HepG2 (cell line): ENCODE measurements around the gene RPS6KA5. TPM values are rescaled to one million over a fixed set of nuclear protein-coding genes. Genes with fewer than 3 reads are reported as not detected.

Source experiments
- CHCHD3 ChIP-seq: sonication (generic); formaldehyde crosslinking; IDR thresholded peaks from 2 replicates; pipeline ENCODE4 v1.8.0; 2022; ENCODE audit warnings: mild to moderate bottlenecking, missing genetic modification reagents, moderate library complexity
- GATA4 ChIP-seq: sonication (generic); IDR thresholded peaks from 2 replicates; pipeline ENCODE4 v1.6.1; 2016; ENCODE audit warnings: antibody characterized with exemption, low read depth, borderline replicate concordance
- IRX3 ChIP-seq: sonication (generic); formaldehyde crosslinking; IDR thresholded peaks from 2 replicates; pipeline ENCODE4 v1.8.1; 2023; ENCODE audit warnings: mild to moderate bottlenecking, low read depth, missing genetic modification reagents, borderline replicate concordance
- JUND ChIP-seq: sonication (generic); formaldehyde crosslinking; IDR thresholded peaks from 2 replicates; pipeline ENCODE4 v1.8.0; 2022; ENCODE audit warnings: mild to moderate bottlenecking, missing genetic modification reagents
- KAT8 ChIP-seq: IDR thresholded peaks from 2 replicates; pipeline ENCODE4 v1.6.1; 2016; ENCODE audit warnings: missing genetic modification reagents, missing compliant biosample characterization
- KMT2B ChIP-seq: IDR thresholded peaks from 2 replicates; pipeline ENCODE4 v1.6.1; 2016; ENCODE audit warnings: missing genetic modification reagents, missing compliant biosample characterization
- NCOA5 ChIP-seq: sonication (generic); formaldehyde crosslinking; IDR thresholded peaks from 2 replicates; pipeline ENCODE4 v1.4.0; 2020; ENCODE audit warnings: missing genetic modification reagents
- NFE2L2 ChIP-seq: fragments of 150-350 bp; IDR thresholded peaks from 2 replicates; pipeline ENCODE4 v1.6.1; 2014; ENCODE audit warnings: low read length
- NPAS2 ChIP-seq: sonication (generic); formaldehyde crosslinking; IDR thresholded peaks from 2 replicates; pipeline ENCODE4 v1.8.0; 2022; ENCODE audit warnings: mild to moderate bottlenecking, missing genetic modification reagents, borderline replicate concordance
- NR1H2 ChIP-seq: sonication (generic); formaldehyde crosslinking; IDR thresholded peaks from 2 replicates; pipeline ENCODE4 v1.8.1; 2022; ENCODE audit warnings: low read depth, missing genetic modification reagents, borderline replicate concordance
- PHF20 ChIP-seq: sonication (generic); formaldehyde crosslinking; IDR thresholded peaks from 2 replicates; pipeline ENCODE4 v1.5.0; 2020; ENCODE audit warnings: mild to moderate bottlenecking, missing genetic modification reagents
- PRMT3 ChIP-seq: sonication (generic); formaldehyde crosslinking; IDR thresholded peaks from 2 replicates; pipeline ENCODE4 v1.8.1; 2022; ENCODE audit warnings: low read depth, mild to moderate bottlenecking, moderate library complexity, missing genetic modification reagents, borderline replicate concordance
- RAD51 ChIP-seq: fragments of 450-650 bp; IDR thresholded peaks from 2 replicates; pipeline ENCODE4 v1.6.1; 2016; ENCODE audit warnings: borderline replicate concordance
- RNF2 ChIP-seq: fragments of 450-650 bp; conservative IDR thresholded peaks from 2 replicates; pipeline ENCODE4 v1.6.1; 2016; ENCODE audit warnings: low read depth
- SETDB1 ChIP-seq: sonication (generic); formaldehyde crosslinking; IDR thresholded peaks from 2 replicates; pipeline ENCODE4 v1.5.1; 2020; ENCODE audit warnings: missing genetic modification reagents, mild to moderate bottlenecking, borderline replicate concordance
- SP4 ChIP-seq: sonication (generic); formaldehyde crosslinking; IDR thresholded peaks from 2 replicates; pipeline ENCODE4 v1.8.1; 2023; ENCODE audit warnings: mild to moderate bottlenecking, missing genetic modification reagents
- ZNF432 ChIP-seq: sonication (generic); formaldehyde crosslinking; IDR thresholded peaks from 2 replicates; pipeline ENCODE4 v1.5.0; 2020; ENCODE audit warnings: missing genetic modification reagents, mild to moderate bottlenecking, borderline replicate concordance
- ZNF607 ChIP-seq: sonication (generic); formaldehyde crosslinking; IDR thresholded peaks from 2 replicates; pipeline ENCODE4 v1.5.1; 2020; ENCODE audit warnings: missing genetic modification reagents, mild to moderate bottlenecking, borderline replicate concordance
- ZNF7 ChIP-seq: IDR thresholded peaks from 2 replicates; pipeline ENCODE4 v1.6.1; 2016; ENCODE audit warnings: missing biosample characterization, missing genetic modification reagents
- ZNF788 ChIP-seq: sonication (generic); formaldehyde crosslinking; IDR thresholded peaks from 2 replicates; pipeline ENCODE4 v1.5.0; 2020; ENCODE audit warnings: mild to moderate bottlenecking, missing genetic modification reagents, borderline replicate concordance
- polyA plus RNA-seq, 8 experiments: library from polyadenylated mRNA; depleted of rRNA in 3 of 8; stranded (reverse) in 7 of 8; unstranded in 1 of 8; fragments of >200 nt; fragmentation: Illumina TruSeq in 4 of 8; extraction: Trizol in 4 of 8; gene quantifications; 2 replicates each; pipeline versions ENCODE4 v1.2.1 to v1.2.3, GENCODE V29; 2011 to 2016; ENCODE audit warnings: low read depth in 4 of 8, missing spikeins in 1 of 8, mixed read lengths in 1 of 8; ENCODE audit not compliant: insufficient read depth in 1 of 8
- total RNA-seq, 5 experiments: library from RNA; depleted of rRNA; stranded (reverse); fragments of >200 nt; fragmentation: Illumina TruSeq; extraction: Trizol; gene quantifications; 2 replicates each; pipeline ENCODE4 v1.2.3, GENCODE V29; 2016; ENCODE audit warnings: low read depth in 1 of 5
- TF ChIP-seq, protein P1 (sequence below): sonication (generic); formaldehyde crosslinking; IDR thresholded peaks from 2 replicates; pipeline ENCODE4 v1.5.1; 2020; ENCODE audit warnings: mild to moderate bottlenecking, moderate library complexity, missing genetic modification reagents
- TF ChIP-seq, protein P2 (sequence below): sonication (generic); formaldehyde crosslinking; IDR thresholded peaks from 2 replicates; pipeline ENCODE4 v1.4.0; 2020; ENCODE audit warnings: missing genetic modification reagents
- TF ChIP-seq, protein P3 (sequence below): sonication (generic); formaldehyde crosslinking; IDR thresholded peaks from 2 replicates; pipeline ENCODE4 v1.5.1; 2020; ENCODE audit warnings: missing genetic modification reagents, mild to moderate bottlenecking, borderline replicate concordance
- TF ChIP-seq, protein P4 (sequence below): sonication (generic); formaldehyde crosslinking; IDR thresholded peaks from 2 replicates; pipeline ENCODE4 v1.8.0; 2023; ENCODE audit warnings: mild to moderate bottlenecking, missing genetic modification reagents

Gene RPS6KA5
- total and polyA plus RNA-seq, 2 of the 13 experiments (the other 11 are each of a cell fraction or from before 2014, with no cell fraction given), result 0.50 to 0.58 TPM

DNA sequence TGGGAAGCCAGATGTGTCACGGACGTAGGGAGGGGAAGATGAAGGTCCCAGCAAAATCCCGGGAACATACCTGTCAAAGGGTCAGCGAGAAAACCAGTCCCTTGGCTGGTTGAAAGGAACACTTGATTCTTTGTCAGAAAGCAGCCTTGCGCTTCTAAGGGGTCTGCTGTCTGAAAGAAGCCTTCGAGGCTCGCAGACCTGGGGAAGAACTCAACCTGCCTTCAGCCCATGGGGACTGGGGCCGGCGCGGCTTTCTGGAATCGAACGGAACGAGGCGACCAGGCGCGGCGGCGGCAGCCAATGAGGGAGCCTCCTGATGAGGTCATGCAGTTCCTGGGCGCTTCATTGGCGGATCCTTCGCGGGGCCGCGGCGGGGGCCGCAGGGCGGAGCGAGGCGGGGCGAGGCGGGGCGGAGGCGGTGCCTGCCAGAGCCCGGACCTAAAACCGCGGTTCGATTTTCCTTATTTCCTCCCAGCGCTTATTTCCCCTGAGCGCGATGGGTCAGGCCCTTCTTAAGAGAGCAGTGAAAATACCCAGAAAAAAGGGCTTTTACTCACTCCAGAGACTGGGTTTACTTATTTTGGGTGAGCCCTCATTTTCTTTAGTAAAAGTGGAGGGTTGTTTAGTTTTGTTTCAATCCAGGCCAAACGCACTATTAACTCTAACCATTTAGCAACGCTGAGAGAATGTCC lies 232.4 kb downstream of the RPS6KA5 start (continued):
- TF ChIP-seq ZNF607 (CRISPR knock-in tag) (0 out of 2 replicates have a peak, but pooled peaks have one; percentile 65), NPAS2 (no peak), NFE2L2 (no peak), KMT2B (CRISPR knock-in tag) (no peak), KAT8 (no peak), SP4 (CRISPR knock-in tag) (peak; percentile 71), ZNF788 (CRISPR knock-in tag) (peak; percentile 27; the same call in 1 of the 2 replicates), NCOA5 (no peak), ZNF7 (no peak), PRMT3 (CRISPR knock-in tag) (no peak), SETDB1 (CRISPR knock-in tag) (no peak), PHF20 (CRISPR knock-in tag) (peak; percentile 33; the same call in 1 of the 2 replicates), NR1H2 (CRISPR knock-in tag) (no peak), RAD51 (no peak), IRX3 (CRISPR knock-in tag) (peak; percentile 54; the same call in 1 of the 2 replicates), JUND (no peak), RNF2 (peak; percentile 61; the same call in 1 of the 2 replicates), CHCHD3 (no peak), GATA4 (no peak), ZNF432 (CRISPR knock-in tag) (no peak)
- TF ChIP-seq, protein P1, sequence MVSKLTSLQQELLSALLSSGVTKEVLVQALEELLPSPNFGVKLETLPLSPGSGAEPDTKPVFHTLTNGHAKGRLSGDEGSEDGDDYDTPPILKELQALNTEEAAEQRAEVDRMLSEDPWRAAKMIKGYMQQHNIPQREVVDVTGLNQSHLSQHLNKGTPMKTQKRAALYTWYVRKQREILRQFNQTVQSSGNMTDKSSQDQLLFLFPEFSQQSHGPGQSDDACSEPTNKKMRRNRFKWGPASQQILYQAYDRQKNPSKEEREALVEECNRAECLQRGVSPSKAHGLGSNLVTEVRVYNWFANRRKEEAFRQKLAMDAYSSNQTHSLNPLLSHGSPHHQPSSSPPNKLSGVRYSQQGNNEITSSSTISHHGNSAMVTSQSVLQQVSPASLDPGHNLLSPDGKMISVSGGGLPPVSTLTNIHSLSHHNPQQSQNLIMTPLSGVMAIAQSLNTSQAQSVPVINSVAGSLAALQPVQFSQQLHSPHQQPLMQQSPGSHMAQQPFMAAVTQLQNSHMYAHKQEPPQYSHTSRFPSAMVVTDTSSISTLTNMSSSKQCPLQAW (CRISPR knock-in tag), result no peak
- TF ChIP-seq, protein P2, sequence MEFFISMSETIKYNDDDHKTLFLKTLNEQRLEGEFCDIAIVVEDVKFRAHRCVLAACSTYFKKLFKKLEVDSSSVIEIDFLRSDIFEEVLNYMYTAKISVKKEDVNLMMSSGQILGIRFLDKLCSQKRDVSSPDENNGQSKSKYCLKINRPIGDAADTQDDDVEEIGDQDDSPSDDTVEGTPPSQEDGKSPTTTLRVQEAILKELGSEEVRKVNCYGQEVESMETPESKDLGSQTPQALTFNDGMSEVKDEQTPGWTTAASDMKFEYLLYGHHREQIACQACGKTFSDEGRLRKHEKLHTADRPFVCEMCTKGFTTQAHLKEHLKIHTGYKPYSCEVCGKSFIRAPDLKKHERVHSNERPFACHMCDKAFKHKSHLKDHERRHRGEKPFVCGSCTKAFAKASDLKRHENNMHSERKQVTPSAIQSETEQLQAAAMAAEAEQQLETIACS (CRISPR knock-in tag), result no peak
- TF ChIP-seq, protein P3, sequence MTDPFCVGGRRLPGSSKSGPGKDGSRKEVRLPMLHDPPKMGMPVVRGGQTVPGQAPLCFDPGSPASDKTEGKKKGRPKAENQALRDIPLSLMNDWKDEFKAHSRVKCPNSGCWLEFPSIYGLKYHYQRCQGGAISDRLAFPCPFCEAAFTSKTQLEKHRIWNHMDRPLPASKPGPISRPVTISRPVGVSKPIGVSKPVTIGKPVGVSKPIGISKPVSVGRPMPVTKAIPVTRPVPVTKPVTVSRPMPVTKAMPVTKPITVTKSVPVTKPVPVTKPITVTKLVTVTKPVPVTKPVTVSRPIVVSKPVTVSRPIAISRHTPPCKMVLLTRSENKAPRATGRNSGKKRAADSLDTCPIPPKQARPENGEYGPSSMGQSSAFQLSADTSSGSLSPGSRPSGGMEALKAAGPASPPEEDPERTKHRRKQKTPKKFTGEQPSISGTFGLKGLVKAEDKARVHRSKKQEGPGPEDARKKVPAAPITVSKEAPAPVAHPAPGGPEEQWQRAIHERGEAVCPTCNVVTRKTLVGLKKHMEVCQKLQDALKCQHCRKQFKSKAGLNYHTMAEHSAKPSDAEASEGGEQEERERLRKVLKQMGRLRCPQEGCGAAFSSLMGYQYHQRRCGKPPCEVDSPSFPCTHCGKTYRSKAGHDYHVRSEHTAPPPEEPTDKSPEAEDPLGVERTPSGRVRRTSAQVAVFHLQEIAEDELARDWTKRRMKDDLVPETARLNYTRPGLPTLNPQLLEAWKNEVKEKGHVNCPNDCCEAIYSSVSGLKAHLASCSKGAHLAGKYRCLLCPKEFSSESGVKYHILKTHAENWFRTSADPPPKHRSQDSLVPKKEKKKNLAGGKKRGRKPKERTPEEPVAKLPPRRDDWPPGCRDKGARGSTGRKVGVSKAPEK (CRISPR knock-in tag), result no peak
- TF ChIP-seq, protein P4, sequence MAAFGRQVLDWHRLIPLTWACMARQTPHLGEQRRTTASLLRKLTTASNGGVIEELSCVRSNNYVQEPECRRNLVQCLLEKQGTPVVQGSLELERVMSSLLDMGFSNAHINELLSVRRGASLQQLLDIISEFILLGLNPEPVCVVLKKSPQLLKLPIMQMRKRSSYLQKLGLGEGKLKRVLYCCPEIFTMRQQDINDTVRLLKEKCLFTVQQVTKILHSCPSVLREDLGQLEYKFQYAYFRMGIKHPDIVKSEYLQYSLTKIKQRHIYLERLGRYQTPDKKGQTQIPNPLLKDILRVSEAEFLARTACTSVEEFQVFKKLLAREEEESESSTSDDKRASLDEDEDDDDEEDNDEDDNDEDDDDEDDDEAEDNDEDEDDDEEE (CRISPR knock-in tag), result no peak; the same call in 1 of the 2 replicates
